ENCODE data around the gene HSFX4.

DNA sequence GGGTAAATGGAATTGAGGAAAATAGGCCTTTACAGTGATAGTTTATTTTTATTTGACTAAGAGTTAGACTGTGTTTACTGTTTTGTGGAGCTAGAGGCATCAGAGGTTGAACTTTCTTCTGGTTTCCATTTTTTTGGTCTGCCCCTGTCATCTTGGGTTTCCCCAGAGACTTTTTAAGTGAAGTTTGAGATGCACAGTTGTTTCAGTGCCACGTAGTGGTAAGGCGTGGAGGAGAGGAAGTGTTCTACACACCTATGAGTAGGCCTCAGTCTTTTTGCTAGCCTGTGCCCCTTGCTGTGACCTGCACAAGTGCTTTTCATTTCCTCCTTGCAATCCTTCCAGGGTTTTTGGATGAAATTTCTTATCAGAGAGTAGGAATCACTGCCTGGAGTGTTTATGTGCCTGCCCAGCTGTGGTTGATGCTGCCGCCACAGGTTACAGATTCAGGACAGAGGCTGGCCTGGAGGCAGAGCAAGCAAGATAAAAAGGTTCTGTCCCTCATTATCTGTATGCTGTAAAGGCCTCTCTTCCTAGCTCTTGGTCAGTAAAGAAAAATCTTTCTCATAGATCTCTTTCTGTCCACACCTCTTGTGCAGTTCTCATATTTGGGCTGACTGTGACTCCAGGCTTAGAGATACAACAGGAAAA is 12.5 kb upstream of the HSFX4 start:
- TF ChIP-seq, protein P1, sequence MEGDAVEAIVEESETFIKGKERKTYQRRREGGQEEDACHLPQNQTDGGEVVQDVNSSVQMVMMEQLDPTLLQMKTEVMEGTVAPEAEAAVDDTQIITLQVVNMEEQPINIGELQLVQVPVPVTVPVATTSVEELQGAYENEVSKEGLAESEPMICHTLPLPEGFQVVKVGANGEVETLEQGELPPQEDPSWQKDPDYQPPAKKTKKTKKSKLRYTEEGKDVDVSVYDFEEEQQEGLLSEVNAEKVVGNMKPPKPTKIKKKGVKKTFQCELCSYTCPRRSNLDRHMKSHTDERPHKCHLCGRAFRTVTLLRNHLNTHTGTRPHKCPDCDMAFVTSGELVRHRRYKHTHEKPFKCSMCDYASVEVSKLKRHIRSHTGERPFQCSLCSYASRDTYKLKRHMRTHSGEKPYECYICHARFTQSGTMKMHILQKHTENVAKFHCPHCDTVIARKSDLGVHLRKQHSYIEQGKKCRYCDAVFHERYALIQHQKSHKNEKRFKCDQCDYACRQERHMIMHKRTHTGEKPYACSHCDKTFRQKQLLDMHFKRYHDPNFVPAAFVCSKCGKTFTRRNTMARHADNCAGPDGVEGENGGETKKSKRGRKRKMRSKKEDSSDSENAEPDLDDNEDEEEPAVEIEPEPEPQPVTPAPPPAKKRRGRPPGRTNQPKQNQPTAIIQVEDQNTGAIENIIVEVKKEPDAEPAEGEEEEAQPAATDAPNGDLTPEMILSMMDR (conservative IDR thresholded peaks at IDR 0.05; ENCODE audit: low read depth in 2 of 2): no peak
- no peak for TF ChIP-seq EZH2phosphoT487 (IDR thresholded peaks at IDR 0.05; ENCODE audit: unreplicated experiment)
